ENCODE results near the gene WDR45.

GRCh38 chrX:49108641-49109040 is 29.0 kb upstream of the WDR45 start:
- TF ChIP-seq CTCF (IDR thresholded peaks at IDR 0.05) (no peak), POLR2A (IDR thresholded peaks at IDR 0.05) (no peak)

All from lower leg skin (tissue), 3 donors.